Testis (tissue), 3 donors: Measurements from ENCODE around the gene IL31RA. TPM values are rescaled to one million over a fixed set of nuclear protein-coding genes. Genes with fewer than 3 reads are reported as not detected.

Experiments used
- DNase-seq: peaks from one replicate; pipeline ENCODE4 v3.0.0-alpha.2; 2019
- H3K27ac ChIP-seq, 2 donors: fragments of 200-600 bp; sonication (generic); one replicate each; pipeline ENCODE4 v1.5.1; 2019
- H3K27me3 ChIP-seq: fragments of 200-600 bp; sonication (generic); one replicate; pipeline ENCODE4 v1.5.1; 2019
- H3K36me3 ChIP-seq: fragments of 200-600 bp; sonication (generic); one replicate; pipeline ENCODE4 v1.5.1; 2017; ENCODE audit warnings: low read depth; ENCODE audit errors: missing control alignments
- H3K4me1 ChIP-seq: fragments of 200-600 bp; sonication (generic); one replicate; pipeline ENCODE4 v1.5.1; 2019
- H3K4me3 ChIP-seq, 2 donors: fragments of 200-600 bp; sonication (generic); one replicate each; pipeline ENCODE4 v1.5.1; 2017 to 2019
- H3K9me3 ChIP-seq: fragments of 200-600 bp; sonication (generic); one replicate; pipeline ENCODE4 v1.5.1; 2017
- POLR2A ChIP-seq: fragments of 450-650 bp; IDR thresholded peaks from one replicate; pipeline ENCODE4 v1.6.1; 2017; ENCODE audit warnings: antibody characterized with exemption, mild to moderate bottlenecking, moderate library complexity
- whole genome bisulfite sequencing, 2 donors: methylation state at CpG; one replicate each; pipeline ENCODE4 v1.1.5; 2018; 5-methylcytosine and 5-hydroxymethylcytosine counted together
- intact Hi-C: fragments of 100-400 bp; cut with DNase I; formaldehyde crosslinking; loops from one replicate; pipeline ENCODE4 v1.15.1; 2023; ENCODE audit warnings: low total_unique reads
- polyA plus RNA-seq: library from polyadenylated mRNA; stranded (reverse); fragments of 350-450 nt; fragmentation: Illumina TruSeq; extraction: RNeasy Lipid Tissue Mini Kit (QIAGEN cat#74804); gene quantifications from one replicate; pipeline ENCODE4 v1.2.3, GENCODE V29; 2014; ENCODE audit warnings: low read depth, low replicate concordance; ENCODE audit not compliant: insufficient read depth
- total RNA-seq, 2 donors: library from RNA; depleted of rRNA; stranded (reverse); fragments of >200 nt; gene quantifications; one replicate each; pipeline ENCODE4 v1.2.3, GENCODE V29; 2016
- TF ChIP-seq, protein P1 (sequence below), 3 experiments: fragments of 450-650 bp in 2 of 3; fragments of 200-600 bp in 1 of 3; sonication (generic) in 1 of 3; IDR thresholded peaks; one replicate each; pipeline ENCODE4 v1.5.1; 2016 to 2019; ENCODE audit warnings: antibody characterized with exemption in 3 of 3, mild to moderate bottlenecking in 2 of 3, moderate library complexity in 1 of 3

The IL31RA gene
- total and polyA plus RNA-seq, 3 donors from 2014 or later = 2.7 to 3.9 (median 3.1) TPM

DNA sequence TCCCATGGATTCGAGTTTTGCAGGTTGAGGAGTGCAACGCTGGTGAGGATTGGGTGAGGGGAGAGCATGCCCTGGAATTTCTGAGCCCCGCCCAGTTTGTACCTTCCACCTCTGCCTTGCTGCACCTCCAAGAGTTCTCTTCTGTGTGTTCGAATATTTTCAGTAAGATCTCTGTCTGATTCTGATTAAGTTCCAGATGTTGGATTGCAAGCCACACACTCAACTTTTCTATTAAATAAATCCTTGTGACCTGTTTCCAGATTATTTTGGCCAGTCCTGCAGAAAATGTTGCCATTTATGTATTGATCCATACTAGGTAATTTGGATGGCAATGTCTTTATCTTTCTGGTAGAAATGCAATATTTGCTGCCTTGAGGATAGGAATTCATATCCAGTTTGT, 54.1 kb downstream of the IL31RA start:
- no peaks in the 10 kb centered on the region for H3K27me3 ChIP-seq
- no peak for DNase-seq
- no peak overlapping the region for H3K4me3 ChIP-seq
- TF ChIP-seq, protein P1, sequence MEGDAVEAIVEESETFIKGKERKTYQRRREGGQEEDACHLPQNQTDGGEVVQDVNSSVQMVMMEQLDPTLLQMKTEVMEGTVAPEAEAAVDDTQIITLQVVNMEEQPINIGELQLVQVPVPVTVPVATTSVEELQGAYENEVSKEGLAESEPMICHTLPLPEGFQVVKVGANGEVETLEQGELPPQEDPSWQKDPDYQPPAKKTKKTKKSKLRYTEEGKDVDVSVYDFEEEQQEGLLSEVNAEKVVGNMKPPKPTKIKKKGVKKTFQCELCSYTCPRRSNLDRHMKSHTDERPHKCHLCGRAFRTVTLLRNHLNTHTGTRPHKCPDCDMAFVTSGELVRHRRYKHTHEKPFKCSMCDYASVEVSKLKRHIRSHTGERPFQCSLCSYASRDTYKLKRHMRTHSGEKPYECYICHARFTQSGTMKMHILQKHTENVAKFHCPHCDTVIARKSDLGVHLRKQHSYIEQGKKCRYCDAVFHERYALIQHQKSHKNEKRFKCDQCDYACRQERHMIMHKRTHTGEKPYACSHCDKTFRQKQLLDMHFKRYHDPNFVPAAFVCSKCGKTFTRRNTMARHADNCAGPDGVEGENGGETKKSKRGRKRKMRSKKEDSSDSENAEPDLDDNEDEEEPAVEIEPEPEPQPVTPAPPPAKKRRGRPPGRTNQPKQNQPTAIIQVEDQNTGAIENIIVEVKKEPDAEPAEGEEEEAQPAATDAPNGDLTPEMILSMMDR (IDR thresholded peaks at IDR 0.05) = no peak
- no peak for TF ChIP-seq POLR2A
- WGBS, 2 donors = 70 to 94% methylated on average over 4 of the region's 4 CpGs
- intact Hi-C loops = no loop called here
- no peaks in the 10 kb centered on the region for H3K9me3 ChIP-seq
- H3K27ac ChIP-seq = no peak overlapping the region
- no peaks in the 10 kb centered on the region for H3K4me1 ChIP-seq
- no peaks in the 10 kb centered on the region for H3K36me3 ChIP-seq

DNA sequence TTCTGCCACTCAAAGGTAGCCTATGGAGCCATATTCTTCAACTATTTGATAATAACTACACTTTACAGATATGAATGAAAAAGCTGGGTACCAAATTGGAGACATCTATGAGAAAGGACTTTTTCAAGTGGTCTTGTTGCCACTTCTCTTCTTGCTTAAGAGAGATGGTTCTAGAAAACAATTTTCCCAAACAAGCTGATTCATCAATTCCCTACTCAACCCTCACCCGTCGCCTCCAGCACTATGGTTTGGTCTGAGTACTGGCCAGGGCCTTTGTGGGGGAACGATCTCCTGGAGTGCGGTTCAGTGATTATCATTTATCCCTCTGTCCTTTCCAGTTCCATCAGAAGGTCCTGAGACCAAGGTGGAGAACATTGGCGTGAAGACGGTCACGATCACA, 56.8 kb downstream of the IL31RA start:
- intact Hi-C loops = no loop called here
- Histone ChIP-seq H3K9me3 (no peaks in the 10 kb centered on the region), H3K27ac (no peak overlapping the region), H3K4me3 (no peak overlapping the region), H3K27me3 (no peaks in the 10 kb centered on the region), H3K4me1 (no peaks in the 10 kb centered on the region), H3K36me3 (no peaks in the 10 kb centered on the region)
- TF ChIP-seq, protein P1 (IDR thresholded peaks at IDR 0.05) = no peak
- no peak for TF ChIP-seq POLR2A
- 93 to 97% methylated on average over 7 of the region's 7 CpGs for WGBS, 2 donors
- DNase-seq = no peak

DNA sequence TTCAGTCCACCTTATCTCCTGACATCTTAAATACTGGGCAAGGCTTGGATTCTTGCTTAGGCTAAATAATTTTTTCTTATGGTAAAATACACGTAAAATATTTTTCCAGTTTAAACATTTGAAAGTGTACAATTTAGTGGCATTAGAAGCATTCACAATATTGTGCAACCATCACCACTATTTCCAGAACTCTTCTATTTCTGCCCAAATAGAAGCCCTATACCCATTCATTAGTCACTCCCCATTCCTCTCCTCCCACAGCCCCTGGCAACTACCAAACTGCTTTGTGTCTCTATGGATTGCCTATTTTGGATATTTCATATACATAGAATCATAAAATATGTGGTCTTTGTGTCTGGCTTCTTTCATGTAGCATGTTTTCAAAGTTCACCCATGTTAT, 57.6 kb downstream of the IL31RA start:
- no peaks in the 10 kb centered on the region for H3K27me3 ChIP-seq
- H3K36me3 ChIP-seq = no peaks in the 10 kb centered on the region
- no peaks in the 10 kb centered on the region for H3K4me1 ChIP-seq
- H3K9me3 ChIP-seq = no peaks in the 10 kb centered on the region
- DNase-seq = no peak
- TF ChIP-seq, protein P1 (IDR thresholded peaks at IDR 0.05) = no peak
- TF ChIP-seq POLR2A = no peak
- 40 to 94% methylated on average over 1 of the region's 1 CpG for WGBS, 2 donors
- no peak overlapping the region for H3K27ac ChIP-seq
- intact Hi-C loops = no loop called here
- no peak overlapping the region for H3K4me3 ChIP-seq

DNA sequence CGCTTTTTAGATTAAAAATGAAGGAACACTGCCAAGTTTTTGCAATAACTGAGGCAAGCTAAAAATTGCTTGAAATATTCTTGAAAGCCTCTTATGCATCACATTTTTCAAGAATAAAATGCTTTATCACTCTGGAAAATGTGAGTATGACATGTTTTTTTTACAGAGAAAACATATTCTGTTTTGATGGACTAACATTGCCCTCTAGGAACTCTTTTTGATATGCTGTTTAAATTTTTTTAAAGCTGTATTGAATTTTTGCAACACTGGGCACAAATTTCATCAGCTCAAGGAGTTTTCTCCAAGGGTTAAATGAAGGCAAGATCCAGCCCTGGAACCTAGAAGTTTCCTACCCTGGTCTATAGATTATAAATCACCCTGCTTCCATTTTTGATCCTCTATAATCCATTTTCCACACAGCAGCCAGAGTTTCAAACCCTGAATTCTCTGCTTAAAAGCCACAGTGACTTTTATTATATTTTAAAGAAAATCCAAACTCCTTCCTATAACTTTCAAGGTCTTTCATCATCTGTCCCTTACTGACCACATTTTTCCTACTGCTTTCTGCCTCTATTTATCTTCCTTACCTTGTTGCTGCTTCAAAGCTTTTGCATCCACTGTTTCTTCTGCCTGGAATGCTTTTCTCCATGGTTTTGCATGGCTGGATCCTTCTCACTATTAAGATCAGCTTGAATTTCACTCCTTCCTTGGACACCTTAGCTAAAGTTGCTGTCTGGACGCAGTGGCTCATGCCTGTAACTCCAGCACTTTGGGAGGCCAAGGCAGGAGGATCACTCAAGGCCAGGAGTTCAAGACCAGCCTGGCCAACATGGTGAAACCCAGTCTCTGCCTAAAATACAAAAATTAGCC, 60.9 kb downstream of the IL31RA start:
- no peak for DNase-seq
- H3K4me1 ChIP-seq = no peaks in the 10 kb centered on the region
- TF ChIP-seq, protein P1 (IDR thresholded peaks at IDR 0.05) = no peak
- no peak for TF ChIP-seq POLR2A
- no peaks in the 10 kb centered on the region for H3K9me3 ChIP-seq
- 74 to 80% methylated on average over 2 of the region's 2 CpGs for WGBS, 2 donors
- no peaks in the 10 kb centered on the region for H3K27me3 ChIP-seq
- no peak overlapping the region for H3K4me3 ChIP-seq
- intact Hi-C loops = no loop called here
- no peaks in the 10 kb centered on the region for H3K36me3 ChIP-seq
- no peak overlapping the region for H3K27ac ChIP-seq
